Measurements from ENCODE around the gene TRIM25. TPM values are rescaled to one million over a fixed set of nuclear protein-coding genes. Genes with fewer than 3 reads are reported as not detected.

The TRIM25 gene
- total RNA-seq, 1 experiment from 2014 or later = 85.6 TPM

DNA sequence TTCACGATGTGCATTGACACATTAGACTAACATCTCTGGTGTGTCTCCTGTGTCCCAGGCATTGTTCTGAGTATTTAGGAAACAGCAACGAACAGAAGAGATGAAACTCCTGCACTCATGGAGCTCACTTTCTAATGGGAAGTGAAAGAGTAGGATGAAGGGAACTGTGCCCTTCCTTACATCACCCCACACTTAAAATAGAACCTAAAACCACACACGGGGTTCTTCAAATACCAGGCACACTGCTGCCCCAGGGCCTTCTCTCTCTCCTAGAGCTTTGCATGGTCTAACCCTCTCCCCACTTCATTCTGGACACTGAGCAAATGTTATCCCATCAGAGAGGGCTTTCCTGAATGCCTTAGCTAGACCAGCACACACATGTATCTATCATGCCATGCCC, 33.7 kb downstream of the TRIM25 start:
- Mint-ChIP-seq H3K27ac (ENCODE audit: unreplicated experiment) (no peak overlapping the region), H3K4me1 (ENCODE audit: low read depth, unreplicated experiment) (no peaks in the 10 kb centered on the region), H3K4me3 (ENCODE audit: unreplicated experiment) (no peak overlapping the region), H3K9me3 (ENCODE audit: unreplicated experiment) (peaks cover 11% of the 10 kb centered on the region), H3K27me3 (ENCODE audit: insufficient read depth, unreplicated experiment) (no peaks in the 10 kb centered on the region), H3K36me3 (ENCODE audit: insufficient read depth, unreplicated experiment) (peaks cover 2% of the 10 kb centered on the region)
- H3K27me3 ChIP-seq (replicated peaks; ENCODE audit: control insufficient read depth, insufficient read depth, low read length) = no peaks in the 10 kb centered on the region
- POLR2A ChIA-PET = no interaction called here
- intact Hi-C loops (cut with micrococcal nuclease; ENCODE audit: unreplicated experiment) = no loop called here
- H3K9me3 ChIP-seq = no peaks in the 10 kb centered on the region
- no peaks in the 10 kb centered on the region for H3K36me3 ChIP-seq (ENCODE audit: control insufficient read depth, insufficient read depth, low read length)
- DNase-seq = no peak
- H3K4me3 ChIP-seq (ENCODE audit: low read depth, low read length) = no peak overlapping the region
- CTCF ChIA-PET = no interaction called here
- TF ChIP-seq, protein P1, sequence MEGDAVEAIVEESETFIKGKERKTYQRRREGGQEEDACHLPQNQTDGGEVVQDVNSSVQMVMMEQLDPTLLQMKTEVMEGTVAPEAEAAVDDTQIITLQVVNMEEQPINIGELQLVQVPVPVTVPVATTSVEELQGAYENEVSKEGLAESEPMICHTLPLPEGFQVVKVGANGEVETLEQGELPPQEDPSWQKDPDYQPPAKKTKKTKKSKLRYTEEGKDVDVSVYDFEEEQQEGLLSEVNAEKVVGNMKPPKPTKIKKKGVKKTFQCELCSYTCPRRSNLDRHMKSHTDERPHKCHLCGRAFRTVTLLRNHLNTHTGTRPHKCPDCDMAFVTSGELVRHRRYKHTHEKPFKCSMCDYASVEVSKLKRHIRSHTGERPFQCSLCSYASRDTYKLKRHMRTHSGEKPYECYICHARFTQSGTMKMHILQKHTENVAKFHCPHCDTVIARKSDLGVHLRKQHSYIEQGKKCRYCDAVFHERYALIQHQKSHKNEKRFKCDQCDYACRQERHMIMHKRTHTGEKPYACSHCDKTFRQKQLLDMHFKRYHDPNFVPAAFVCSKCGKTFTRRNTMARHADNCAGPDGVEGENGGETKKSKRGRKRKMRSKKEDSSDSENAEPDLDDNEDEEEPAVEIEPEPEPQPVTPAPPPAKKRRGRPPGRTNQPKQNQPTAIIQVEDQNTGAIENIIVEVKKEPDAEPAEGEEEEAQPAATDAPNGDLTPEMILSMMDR (IDR thresholded peaks at IDR 0.05; ENCODE audit: insufficient read depth in 1 of 2, low read depth in 1 of 2, low read length in 1 of 2, severe bottlenecking in 1 of 2, unreplicated experiment in 1 of 2) = no peak
- no peaks in the 10 kb centered on the region for H3K4me1 ChIP-seq
- BruUV-seq (replicated peaks) = no TSS peak

GRCh38 chr17:56879280-56879679, 34.6 kb downstream of the TRIM25 start:
- H3K4me1 Mint-ChIP-seq (ENCODE audit: low read depth, unreplicated experiment) = no peaks in the 10 kb centered on the region
- no peak overlapping the region for H3K27ac Mint-ChIP-seq (ENCODE audit: unreplicated experiment)
- H3K9me3 Mint-ChIP-seq (ENCODE audit: unreplicated experiment) = peaks cover 11% of the 10 kb centered on the region
- Histone ChIP-seq H3K36me3 (ENCODE audit: control insufficient read depth, insufficient read depth, low read length) (no peaks in the 10 kb centered on the region), H3K4me3 (ENCODE audit: low read depth, low read length) (no peak overlapping the region), H3K9me3 (no peaks in the 10 kb centered on the region), H3K4me1 (no peaks in the 10 kb centered on the region), H3K27me3 (replicated peaks; ENCODE audit: control insufficient read depth, insufficient read depth, low read length) (no peaks in the 10 kb centered on the region)
- intact Hi-C loops (cut with micrococcal nuclease; ENCODE audit: unreplicated experiment) = no loop called here
- no peaks in the 10 kb centered on the region for H3K36me3 Mint-ChIP-seq (ENCODE audit: insufficient read depth, unreplicated experiment)
- H3K27me3 Mint-ChIP-seq (ENCODE audit: insufficient read depth, unreplicated experiment) = no peaks in the 10 kb centered on the region
- DNase-seq = no peak
- CTCF ChIA-PET = no interaction called here
- no TSS peak for BruUV-seq (replicated peaks)
- POLR2A ChIA-PET = no interaction called here
- no peak overlapping the region for H3K4me3 Mint-ChIP-seq (ENCODE audit: unreplicated experiment)
- TF ChIP-seq, protein P1 (IDR thresholded peaks at IDR 0.05; ENCODE audit: insufficient read depth in 1 of 2, low read depth in 1 of 2, low read length in 1 of 2, severe bottlenecking in 1 of 2, unreplicated experiment in 1 of 2) = no peak

DNA sequence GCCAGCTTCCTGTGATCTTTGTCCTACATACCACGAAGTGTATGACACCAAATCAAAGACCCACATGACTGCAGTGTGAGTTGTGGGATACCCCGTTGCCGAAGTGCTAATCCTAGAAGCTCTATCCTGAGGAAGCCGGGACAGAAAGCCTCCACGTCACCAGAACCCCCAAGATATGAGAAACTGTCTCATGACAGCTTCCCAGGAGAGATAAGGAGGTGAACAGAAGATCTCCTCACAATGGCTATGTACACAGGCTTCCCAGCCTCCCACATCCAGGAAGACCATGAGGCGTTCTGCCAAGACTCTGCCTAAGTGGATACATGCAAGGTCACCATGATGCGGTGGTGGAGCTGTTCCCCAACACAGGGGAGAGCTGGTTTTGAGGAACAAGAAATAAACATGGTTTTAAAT, 37.1 kb downstream of the TRIM25 start:
- TF ChIP-seq, protein P1 (IDR thresholded peaks at IDR 0.05; ENCODE audit: insufficient read depth in 1 of 2, low read depth in 1 of 2, low read length in 1 of 2, severe bottlenecking in 1 of 2, unreplicated experiment in 1 of 2) = no peak
- no peaks in the 10 kb centered on the region for H3K36me3 Mint-ChIP-seq (ENCODE audit: insufficient read depth, unreplicated experiment)
- intact Hi-C loops (cut with micrococcal nuclease; ENCODE audit: unreplicated experiment) = no loop called here
- no peaks in the 10 kb centered on the region for H3K4me1 Mint-ChIP-seq (ENCODE audit: low read depth, unreplicated experiment)
- CTCF ChIA-PET = no interaction called here
- Histone ChIP-seq H3K4me1 (no peaks in the 10 kb centered on the region), H3K27me3 (replicated peaks; ENCODE audit: control insufficient read depth, insufficient read depth, low read length) (no peaks in the 10 kb centered on the region), H3K4me3 (ENCODE audit: low read depth, low read length) (no peak overlapping the region), H3K36me3 (ENCODE audit: control insufficient read depth, insufficient read depth, low read length) (no peaks in the 10 kb centered on the region), H3K9me3 (no peaks in the 10 kb centered on the region)
- POLR2A ChIA-PET = no interaction called here
- peaks cover 11% of the 10 kb centered on the region for H3K9me3 Mint-ChIP-seq (ENCODE audit: unreplicated experiment)
- no peaks in the 10 kb centered on the region for H3K27me3 Mint-ChIP-seq (ENCODE audit: insufficient read depth, unreplicated experiment)
- no peak overlapping the region for H3K4me3 Mint-ChIP-seq (ENCODE audit: unreplicated experiment)
- H3K27ac Mint-ChIP-seq (ENCODE audit: unreplicated experiment) = no peak overlapping the region
- no peak for DNase-seq
- BruUV-seq (replicated peaks) = no TSS peak
